H1 (cell line): ENCODE results near the gene DHX58. TPM values are rescaled to one million over a fixed set of nuclear protein-coding genes. Genes with fewer than 3 reads are reported as not detected.

Experiments used
- CTCF ChIA-PET: fragments of 300-600 bp; sonication (Branson Sonifier 250); formaldehyde crosslinking; loops from one replicate; lab custom pipeline; 2021; ENCODE audit not compliant: partially characterized antibody; lab: Charles Lee
- POLR2A ChIA-PET: fragments of 300-600 bp; sonication (Branson Sonifier 250); formaldehyde crosslinking; loops from one replicate; lab custom pipeline; 2021; ENCODE audit warnings: inconsistent platforms; ENCODE audit not compliant: partially characterized antibody; lab: Charles Lee
- DNase-seq, 2 experiments: peaks; one replicate each; pipeline versions ENCODE4 v3.0.0 to v3.0.0-alpha.2; 2010 to 2022; ENCODE audit warnings: low spot score in 2 of 2, low read depth in 1 of 2, mixed read lengths in 1 of 2
- FAIRE-seq: peaks from 2 replicates; lab custom pipeline; 2011; peaks lifted over from hg19 to GRCh38; lab: Jason Lieb, UNC
- H2AFZ ChIP-seq: 2 replicates; pipeline ENCODE4 v1.8.1; 2012; ENCODE audit warnings: low read length, inconsistent platforms
- H2AK5ac ChIP-seq: 2 replicates; pipeline ENCODE4 v1.6.1; 2013; ENCODE audit warnings: low read depth, low read length
- H2BK120ac ChIP-seq: replicated peaks from 2 replicates; pipeline ENCODE3; 2013; ENCODE audit warnings: low read depth, low read length, inconsistent platforms
- H2BK12ac ChIP-seq: 2 replicates; pipeline ENCODE4 v1.6.1; 2013; ENCODE audit warnings: low read depth, low read length
- H2BK15ac ChIP-seq: 2 replicates; pipeline ENCODE4 v1.6.1; 2013; ENCODE audit warnings: low read length
- H2BK20ac ChIP-seq: 2 replicates; pipeline ENCODE4 v1.6.1; 2013; ENCODE audit warnings: low read length
- H2BK5ac ChIP-seq: 2 replicates; pipeline ENCODE4 v1.6.1; 2013; ENCODE audit warnings: low read depth, low read length
- H3K14ac ChIP-seq: 2 replicates; pipeline ENCODE4 v1.6.1; 2013; ENCODE audit warnings: inconsistent platforms; ENCODE audit not compliant: insufficient read length
- H3K18ac ChIP-seq: 2 replicates; pipeline ENCODE4 v1.6.1; 2013; ENCODE audit warnings: low read length; ENCODE audit errors: extremely low read depth
- H3K23ac ChIP-seq: 2 replicates; pipeline ENCODE4 v1.6.1; 2013; ENCODE audit warnings: inconsistent platforms; ENCODE audit not compliant: insufficient read length
- H3K23me2 ChIP-seq: 2 replicates; pipeline ENCODE4 v1.6.1; 2013; ENCODE audit warnings: low read depth, low read length
- H3K27ac ChIP-seq: 2 replicates; pipeline ENCODE4 v1.6.1; 2011; ENCODE audit warnings: low read depth, low read length, inconsistent platforms
- H3K27me3 ChIP-seq, 4 experiments: replicated peaks in 1 of 4; 1 replicate in 1 of 4; 2 replicates in 3 of 4; pipeline versions ENCODE4 v1.6.1 to v1.8.1; 2011 to 2013; ENCODE audit warnings: low read length in 3 of 4, mild to moderate bottlenecking in 3 of 4, inconsistent platforms in 2 of 4, mixed read lengths in 2 of 4, moderate library complexity in 1 of 4; ENCODE audit not compliant: control insufficient read depth in 3 of 4, insufficient read depth in 3 of 4; ENCODE audit errors: extremely low read depth in 1 of 4
- H3K36me3 ChIP-seq, 4 experiments: 2 replicates each; pipeline versions ENCODE4 v1.6.1 to v1.8.1; 2011 to 2013; ENCODE audit warnings: mild to moderate bottlenecking in 4 of 4, low read length in 3 of 4, moderate library complexity in 2 of 4, control low read depth in 1 of 4, inconsistent platforms in 1 of 4; ENCODE audit not compliant: insufficient read depth in 4 of 4, control insufficient read depth in 2 of 4
- H3K4ac ChIP-seq: replicated peaks from 2 replicates; pipeline ENCODE3; 2013; ENCODE audit warnings: low read length, low read depth, mixed read lengths, inconsistent platforms; ENCODE audit not compliant: insufficient read length
- H3K4me1 ChIP-seq, 4 experiments: replicated peaks in 1 of 4; 1 replicate in 1 of 4; 2 replicates in 3 of 4; pipeline versions ENCODE4 v1.6.1 to v1.8.1; 2011 to 2013; ENCODE audit warnings: low read length in 3 of 4, inconsistent platforms in 2 of 4, mixed read lengths in 1 of 4; ENCODE audit not compliant: insufficient read depth in 4 of 4, control insufficient read depth in 3 of 4
- H3K4me2 ChIP-seq, 2 experiments: 2 replicates each; pipeline versions ENCODE4 v1.6.1 to v1.8.1; 2011 to 2013; ENCODE audit warnings: low read depth in 2 of 2, low read length in 2 of 2, control low read depth in 1 of 2, inconsistent platforms in 1 of 2, mild to moderate bottlenecking in 1 of 2; ENCODE audit not compliant: insufficient read depth in 1 of 2
- H3K4me3 ChIP-seq, 4 experiments: fragments of 200-600, 300-600 bp in 1 of 4; sonication (generic), shearing (Covaris generic), sonication (Bioruptor Twin) in 1 of 4; 2 replicates each; pipeline versions ENCODE4 v1.5.1 to v1.8.1; 2011 to 2016; ENCODE audit warnings: low read length in 4 of 4, low read depth in 3 of 4, control low read depth in 2 of 4, inconsistent platforms in 2 of 4, mild to moderate bottlenecking in 2 of 4, mixed read lengths in 1 of 4, moderate library complexity in 1 of 4; ENCODE audit not compliant: insufficient read depth in 2 of 4; ENCODE audit errors: extremely low read depth in 1 of 4
- H3K56ac ChIP-seq: replicated peaks from 2 replicates; pipeline ENCODE3; 2013; ENCODE audit warnings: low read depth, mild to moderate bottlenecking, mixed read lengths, low read length, inconsistent platforms; ENCODE audit not compliant: insufficient read length
- H3K79me1 ChIP-seq: 2 replicates; pipeline ENCODE4 v1.6.1; 2013; ENCODE audit warnings: low read depth, low read length, control low read depth
- H3K79me2 ChIP-seq, 2 experiments: 2 replicates each; pipeline versions ENCODE4 v1.6.1 to v1.8.1; 2012 to 2013; ENCODE audit warnings: low read length in 2 of 2, mild to moderate bottlenecking in 2 of 2, inconsistent platforms in 1 of 2; ENCODE audit not compliant: insufficient read depth in 2 of 2, control insufficient read depth in 1 of 2
- H3K9ac ChIP-seq, 4 experiments: replicated peaks in 1 of 4; 1 replicate in 1 of 4; 2 replicates in 3 of 4; pipeline versions ENCODE4 v1.6.1 to v1.8.1; 2011 to 2013; ENCODE audit warnings: low read depth in 3 of 4, low read length in 3 of 4, control low read depth in 2 of 4, mild to moderate bottlenecking in 2 of 4, moderate library complexity in 2 of 4, inconsistent platforms in 1 of 4; ENCODE audit errors: extremely low read depth in 1 of 4
- H3K9me3 ChIP-seq, 2 experiments: 2 replicates each; pipeline versions ENCODE4 v1.6.1 to v1.8.1; 2012 to 2013; ENCODE audit warnings: mild to moderate bottlenecking in 2 of 2, moderate library complexity in 2 of 2, control low read depth in 1 of 2, inconsistent platforms in 1 of 2, low read depth in 1 of 2, low read length in 1 of 2, mixed read lengths in 1 of 2; ENCODE audit not compliant: insufficient read depth in 2 of 2
- H4K20me1 ChIP-seq, 2 experiments: replicated peaks in 1 of 2; 2 replicates each; pipeline versions ENCODE3 to v1.8.1; 2011 to 2013; ENCODE audit warnings: inconsistent platforms in 2 of 2, low read length in 2 of 2, mild to moderate bottlenecking in 1 of 2; ENCODE audit not compliant: insufficient read depth in 2 of 2, control insufficient read depth in 1 of 2
- H4K5ac ChIP-seq: 2 replicates; pipeline ENCODE4 v1.6.1; 2013; ENCODE audit warnings: low read length, low read depth, mixed read lengths, inconsistent platforms; ENCODE audit not compliant: insufficient read length
- H4K8ac ChIP-seq: 2 replicates; pipeline ENCODE4 v1.8.0; 2013; ENCODE audit warnings: mild to moderate bottlenecking, moderate library complexity, low read length, inconsistent platforms; ENCODE audit not compliant: insufficient read depth; ENCODE audit errors: extremely low read depth
- H4K91ac ChIP-seq: replicated peaks from 2 replicates; pipeline ENCODE3; 2013; ENCODE audit warnings: low read length, mixed read lengths, inconsistent platforms; ENCODE audit not compliant: insufficient read length
- BCL11A ChIP-seq, 2 experiments: IDR thresholded peaks; one replicate each; pipeline ENCODE4 v1.6.1; 2011; ENCODE audit warnings: low read depth in 2 of 2, low read length in 2 of 2, mild to moderate bottlenecking in 2 of 2
- CHD2 ChIP-seq: IDR thresholded peaks from 2 replicates; pipeline ENCODE4 v1.6.1; 2012; ENCODE audit warnings: low read length, improper control_type of control experiment
- EGR1 ChIP-seq: IDR thresholded peaks from 2 replicates; pipeline ENCODE4 v1.6.1; 2011; ENCODE audit warnings: low read depth, low read length, borderline replicate concordance
- RAD21 ChIP-seq, 2 experiments: IDR thresholded peaks in 1 of 2; conservative IDR thresholded peaks in 1 of 2; 2 replicates each; pipeline ENCODE4 v1.6.1; 2011; ENCODE audit warnings: low read depth in 2 of 2, low read length in 2 of 2, improper control_type of control experiment in 1 of 2, inconsistent platforms in 1 of 2, mild to moderate bottlenecking in 1 of 2, moderate library complexity in 1 of 2
- SUZ12 ChIP-seq: fragments of 200-600 bp; sonication (generic); IDR thresholded peaks from 2 replicates; pipeline ENCODE4 v1.6.1; 2012; ENCODE audit warnings: mild to moderate bottlenecking, inconsistent platforms, low read length, moderate library complexity, mixed read lengths
- WGBS, 2 experiments: shearing (Covaris generic) in 1 of 2; methylation state at CpG; one replicate each; pipeline versions ENCODE4 v1.1.6 to v1.1.7; 2013 to 2015; ENCODE audit warnings: low lambda C conversion rate in 2 of 2, mixed read lengths in 2 of 2, inconsistent platforms in 1 of 2, low coverage in 1 of 2, missing lambda C conversion rate in 1 of 2; ENCODE audit not compliant: insufficient replicate concordance in 2 of 2, insufficient coverage in 1 of 2, insufficient read length in 1 of 2; ENCODE audit errors: extremely low coverage in 1 of 2, missing lambda C conversion rate in 1 of 2; 5-methylcytosine and 5-hydroxymethylcytosine counted together
- polyA plus RNA-seq, 7 experiments: library from polyadenylated mRNA; depleted of rRNA in 3 of 7; stranded (reverse) in 5 of 7; unstranded in 2 of 7; fragments of >200 nt in 5 of 7; fragments of 200-250 nt in 2 of 7; gene quantifications; 1 replicate in 5 of 7; 2 replicates in 1 of 7; 4 replicates in 1 of 7; pipeline versions ENCODE4 v1.2.1 to v1.2.3, GENCODE V29; 2011 to 2013; ENCODE audit warnings: missing spikeins in 2 of 7, mixed read lengths in 2 of 7
- total RNA-seq: library from RNA; stranded (reverse); fragmentation: NEBNext Ultra II Directional; extraction: Animal tissue kit (Norgen Biotek cat#: 25700); gene quantifications from 2 replicates; pipeline ENCODE4 v1.2.1, GENCODE V29; 2021

The DHX58 gene
- total and polyA plus RNA-seq, 2 of the 8 experiments (the other 6 are each of a cell fraction or from before 2014, with no cell fraction given): 5.6 to 9.9 TPM

DNA sequence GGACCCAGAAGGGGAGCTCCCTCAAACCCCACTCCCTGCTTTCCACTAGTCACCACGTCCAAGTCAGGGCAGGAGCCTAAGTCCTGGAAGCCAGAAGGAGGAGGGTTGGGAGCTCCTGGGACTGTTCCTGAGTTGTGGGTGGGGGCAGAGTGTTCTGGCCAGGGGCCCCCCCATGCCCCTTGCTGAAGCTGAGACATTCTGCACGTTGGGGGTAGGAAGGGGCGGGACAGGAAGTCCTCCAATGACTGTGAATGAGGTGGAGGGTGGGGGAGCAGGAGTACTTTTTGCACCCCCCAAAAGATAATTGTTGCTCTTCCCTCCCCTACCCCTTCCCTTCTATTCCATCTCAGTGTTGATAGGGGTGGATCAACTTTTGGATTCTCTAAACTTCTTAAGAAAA is 40.7 kb downstream of the DHX58 start:
- FAIRE-seq: no peak
- Histone ChIP-seq H3K4me3 (peak overlapping the region; percentile 52 to 88 (median 57); a peak in 7 of 8 replicates), H3K23ac (no peak overlapping the region)

More for the DNA sequence above, 40.7 kb downstream of the DHX58 start:
- H3K18ac ChIP-seq: no peak overlapping the region; the same call in 1 of the 2 replicates
- no peak overlapping the region for H2AK5ac ChIP-seq
- peaks cover 0 to 8% (median 4%) of the 10 kb centered on the region in 4 experiments; a peak in 4 of 7 replicates for H3K4me1 ChIP-seq
- DNase-seq: no peak
- no peak overlapping the region for H3K14ac ChIP-seq
- no peak overlapping the region for H2BK5ac ChIP-seq
- H2AFZ ChIP-seq: no peak overlapping the region
- WGBS, 2 experiments: 19% methylated on average over 3 of the region's 3 CpGs; no CpG with 5 or more reads in 1 of the 2 experiments
- H4K91ac ChIP-seq: no peak overlapping the region
- H3K4me2 ChIP-seq: peak overlapping the region; percentile 67 to 83
- no peaks in the 10 kb centered on the region; a peak in 2 of 7 replicates for H3K27me3 ChIP-seq
- no peaks in the 10 kb centered on the region for H3K9me3 ChIP-seq
- peaks cover 4% of the 10 kb centered on the region for H3K23me2 ChIP-seq
- H2BK12ac ChIP-seq: no peak overlapping the region
- no peaks in the 10 kb centered on the region for H3K36me3 ChIP-seq
- ChIA-PET CTCF (interaction anchor here (0.5 to 4.3 kb wide), 24 partner anchors 9 to 213 kb away, joined by 3 to 30 read pairs (median 5); partner anchors contain the start of genes C17orf113 and ZNF385C), POLR2A (interaction anchor here (0.6 to 2.4 kb wide), 9 partner anchors 9 to 100 kb away, joined by 3 to 7 read pairs (median 3); partner anchors contain the start of genes DNAJC7, KAT2A and ZNF385C)
- no peak overlapping the region for H2BK120ac ChIP-seq
- no peak overlapping the region for H3K56ac ChIP-seq
- peak overlapping the region; percentile 23 for H3K4ac ChIP-seq
- H4K20me1 ChIP-seq: no peaks in the 10 kb centered on the region
- no peak overlapping the region for H4K5ac ChIP-seq
- H4K8ac ChIP-seq: peak overlapping the region; percentile 62; the same call in 1 of the 2 replicates
- H2BK20ac ChIP-seq: no peak overlapping the region
- no peak overlapping the region for H3K27ac ChIP-seq
- H2BK15ac ChIP-seq: no peak overlapping the region
- no peaks in the 10 kb centered on the region for H3K79me2 ChIP-seq
- TF ChIP-seq EGR1: no peak
- no peak for TF ChIP-seq BCL11A (IDR thresholded peaks at IDR 0.05; ENCODE audit: low read depth in 2 of 2, low read length in 2 of 2)
- no peak for TF ChIP-seq RAD21 (IDR thresholded peaks at IDR 0.05 in 1 of 2, conservative IDR thresholded peaks at IDR 0.05 in 1 of 2; ENCODE audit: low read depth in 2 of 2, low read length in 2 of 2)
- no peak for TF ChIP-seq CHD2
- TF ChIP-seq SUZ12: no peak
- H3K9ac ChIP-seq: no peak overlapping the region
- no peaks in the 10 kb centered on the region for H3K79me1 ChIP-seq
